DND-41 (cell line): ENCODE data around the gene SRGAP3.

Experiments used
- EZH2 ChIP-seq: IDR thresholded peaks from 3 replicates; pipeline ENCODE4 v1.6.1; 2012; ENCODE audit warnings: borderline replicate concordance, low read depth, mild to moderate bottlenecking, moderate library complexity, low read length, inconsistent platforms; ENCODE audit not compliant: severe bottlenecking
- TF ChIP-seq, protein P1 (sequence below): IDR thresholded peaks from 2 replicates; pipeline ENCODE4 v1.5.1; 2012; ENCODE audit warnings: borderline replicate concordance, low read length, moderate library complexity, mild to moderate bottlenecking; ENCODE audit not compliant: poor library complexity, severe bottlenecking; ENCODE audit errors: extremely low read depth

DNA sequence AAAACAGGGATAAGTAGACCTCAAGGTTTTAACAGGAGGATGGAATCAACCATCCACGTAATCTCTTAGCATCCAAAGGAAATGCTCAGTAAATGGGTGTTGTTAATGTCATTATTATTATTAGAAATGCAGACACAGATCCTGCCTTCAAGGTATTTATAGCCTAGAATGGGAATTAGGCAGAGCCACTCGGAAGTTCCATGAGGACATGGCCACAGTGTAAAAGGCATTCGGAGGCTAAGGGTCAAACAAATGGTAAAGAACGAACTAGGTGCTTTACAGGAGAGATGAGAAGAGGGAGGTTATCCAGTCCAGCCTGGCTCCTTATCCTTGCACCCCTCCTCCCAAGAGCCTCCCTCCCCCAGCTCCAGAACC, 65.0 kb downstream of the SRGAP3 start:
- TF ChIP-seq, protein P1, sequence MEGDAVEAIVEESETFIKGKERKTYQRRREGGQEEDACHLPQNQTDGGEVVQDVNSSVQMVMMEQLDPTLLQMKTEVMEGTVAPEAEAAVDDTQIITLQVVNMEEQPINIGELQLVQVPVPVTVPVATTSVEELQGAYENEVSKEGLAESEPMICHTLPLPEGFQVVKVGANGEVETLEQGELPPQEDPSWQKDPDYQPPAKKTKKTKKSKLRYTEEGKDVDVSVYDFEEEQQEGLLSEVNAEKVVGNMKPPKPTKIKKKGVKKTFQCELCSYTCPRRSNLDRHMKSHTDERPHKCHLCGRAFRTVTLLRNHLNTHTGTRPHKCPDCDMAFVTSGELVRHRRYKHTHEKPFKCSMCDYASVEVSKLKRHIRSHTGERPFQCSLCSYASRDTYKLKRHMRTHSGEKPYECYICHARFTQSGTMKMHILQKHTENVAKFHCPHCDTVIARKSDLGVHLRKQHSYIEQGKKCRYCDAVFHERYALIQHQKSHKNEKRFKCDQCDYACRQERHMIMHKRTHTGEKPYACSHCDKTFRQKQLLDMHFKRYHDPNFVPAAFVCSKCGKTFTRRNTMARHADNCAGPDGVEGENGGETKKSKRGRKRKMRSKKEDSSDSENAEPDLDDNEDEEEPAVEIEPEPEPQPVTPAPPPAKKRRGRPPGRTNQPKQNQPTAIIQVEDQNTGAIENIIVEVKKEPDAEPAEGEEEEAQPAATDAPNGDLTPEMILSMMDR, result no peak
- no peak for TF ChIP-seq EZH2
